H1 (cell line): ENCODE results near the gene KCNIP2. TPM values are rescaled to one million over a fixed set of nuclear protein-coding genes. Genes with fewer than 3 reads are reported as not detected.

Source experiments
- CTCF ChIA-PET: fragments of 300-600 bp; sonication (Branson Sonifier 250); formaldehyde crosslinking; loops from one replicate; lab custom pipeline; 2021; ENCODE audit not compliant: partially characterized antibody; lab: Charles Lee
- POLR2A ChIA-PET: fragments of 300-600 bp; sonication (Branson Sonifier 250); formaldehyde crosslinking; loops from one replicate; lab custom pipeline; 2021; ENCODE audit warnings: inconsistent platforms; ENCODE audit not compliant: partially characterized antibody; lab: Charles Lee
- DNase-seq, 2 experiments: peaks; one replicate each; pipeline versions ENCODE4 v3.0.0 to v3.0.0-alpha.2; 2010 to 2022; ENCODE audit warnings: low spot score in 2 of 2, low read depth in 1 of 2, mixed read lengths in 1 of 2
- FAIRE-seq: peaks from 2 replicates; lab custom pipeline; 2011; peaks lifted over from hg19 to GRCh38; lab: Jason Lieb, UNC
- H2AFZ ChIP-seq: 2 replicates; pipeline ENCODE4 v1.8.1; 2012; ENCODE audit warnings: low read length, inconsistent platforms
- H2AK5ac ChIP-seq: 2 replicates; pipeline ENCODE4 v1.6.1; 2013; ENCODE audit warnings: low read depth, low read length
- H2BK120ac ChIP-seq: replicated peaks from 2 replicates; pipeline ENCODE3; 2013; ENCODE audit warnings: low read depth, low read length, inconsistent platforms
- H2BK12ac ChIP-seq: 2 replicates; pipeline ENCODE4 v1.6.1; 2013; ENCODE audit warnings: low read depth, low read length
- H2BK15ac ChIP-seq: 2 replicates; pipeline ENCODE4 v1.6.1; 2013; ENCODE audit warnings: low read length
- H2BK20ac ChIP-seq: 2 replicates; pipeline ENCODE4 v1.6.1; 2013; ENCODE audit warnings: low read length
- H2BK5ac ChIP-seq: 2 replicates; pipeline ENCODE4 v1.6.1; 2013; ENCODE audit warnings: low read depth, low read length
- H3K14ac ChIP-seq: 2 replicates; pipeline ENCODE4 v1.6.1; 2013; ENCODE audit warnings: inconsistent platforms; ENCODE audit not compliant: insufficient read length
- H3K18ac ChIP-seq: 2 replicates; pipeline ENCODE4 v1.6.1; 2013; ENCODE audit warnings: low read length; ENCODE audit errors: extremely low read depth
- H3K23ac ChIP-seq: 2 replicates; pipeline ENCODE4 v1.6.1; 2013; ENCODE audit warnings: inconsistent platforms; ENCODE audit not compliant: insufficient read length
- H3K23me2 ChIP-seq: 2 replicates; pipeline ENCODE4 v1.6.1; 2013; ENCODE audit warnings: low read depth, low read length
- H3K27ac ChIP-seq: 2 replicates; pipeline ENCODE4 v1.6.1; 2011; ENCODE audit warnings: low read depth, low read length, inconsistent platforms
- H3K27me3 ChIP-seq, 4 experiments: replicated peaks in 1 of 4; 1 replicate in 1 of 4; 2 replicates in 3 of 4; pipeline versions ENCODE4 v1.6.1 to v1.8.1; 2011 to 2013; ENCODE audit warnings: low read length in 3 of 4, mild to moderate bottlenecking in 3 of 4, inconsistent platforms in 2 of 4, mixed read lengths in 2 of 4, moderate library complexity in 1 of 4; ENCODE audit not compliant: control insufficient read depth in 3 of 4, insufficient read depth in 3 of 4; ENCODE audit errors: extremely low read depth in 1 of 4
- H3K36me3 ChIP-seq, 4 experiments: 2 replicates each; pipeline versions ENCODE4 v1.6.1 to v1.8.1; 2011 to 2013; ENCODE audit warnings: mild to moderate bottlenecking in 4 of 4, low read length in 3 of 4, moderate library complexity in 2 of 4, control low read depth in 1 of 4, inconsistent platforms in 1 of 4; ENCODE audit not compliant: insufficient read depth in 4 of 4, control insufficient read depth in 2 of 4
- H3K4ac ChIP-seq: replicated peaks from 2 replicates; pipeline ENCODE3; 2013; ENCODE audit warnings: low read length, low read depth, mixed read lengths, inconsistent platforms; ENCODE audit not compliant: insufficient read length
- H3K4me1 ChIP-seq, 4 experiments: replicated peaks in 1 of 4; 1 replicate in 1 of 4; 2 replicates in 3 of 4; pipeline versions ENCODE4 v1.6.1 to v1.8.1; 2011 to 2013; ENCODE audit warnings: low read length in 3 of 4, inconsistent platforms in 2 of 4, mixed read lengths in 1 of 4; ENCODE audit not compliant: insufficient read depth in 4 of 4, control insufficient read depth in 3 of 4
- H3K4me2 ChIP-seq, 2 experiments: 2 replicates each; pipeline versions ENCODE4 v1.6.1 to v1.8.1; 2011 to 2013; ENCODE audit warnings: low read depth in 2 of 2, low read length in 2 of 2, control low read depth in 1 of 2, inconsistent platforms in 1 of 2, mild to moderate bottlenecking in 1 of 2; ENCODE audit not compliant: insufficient read depth in 1 of 2
- H3K4me3 ChIP-seq, 4 experiments: fragments of 200-600, 300-600 bp in 1 of 4; sonication (generic), shearing (Covaris generic), sonication (Bioruptor Twin) in 1 of 4; 2 replicates each; pipeline versions ENCODE4 v1.5.1 to v1.8.1; 2011 to 2016; ENCODE audit warnings: low read length in 4 of 4, low read depth in 3 of 4, control low read depth in 2 of 4, inconsistent platforms in 2 of 4, mild to moderate bottlenecking in 2 of 4, mixed read lengths in 1 of 4, moderate library complexity in 1 of 4; ENCODE audit not compliant: insufficient read depth in 2 of 4; ENCODE audit errors: extremely low read depth in 1 of 4
- H3K56ac ChIP-seq: replicated peaks from 2 replicates; pipeline ENCODE3; 2013; ENCODE audit warnings: low read depth, mild to moderate bottlenecking, mixed read lengths, low read length, inconsistent platforms; ENCODE audit not compliant: insufficient read length
- H3K79me1 ChIP-seq: 2 replicates; pipeline ENCODE4 v1.6.1; 2013; ENCODE audit warnings: low read depth, low read length, control low read depth
- H3K79me2 ChIP-seq, 2 experiments: 2 replicates each; pipeline versions ENCODE4 v1.6.1 to v1.8.1; 2012 to 2013; ENCODE audit warnings: low read length in 2 of 2, mild to moderate bottlenecking in 2 of 2, inconsistent platforms in 1 of 2; ENCODE audit not compliant: insufficient read depth in 2 of 2, control insufficient read depth in 1 of 2
- H3K9ac ChIP-seq, 4 experiments: replicated peaks in 1 of 4; 1 replicate in 1 of 4; 2 replicates in 3 of 4; pipeline versions ENCODE4 v1.6.1 to v1.8.1; 2011 to 2013; ENCODE audit warnings: low read depth in 3 of 4, low read length in 3 of 4, control low read depth in 2 of 4, mild to moderate bottlenecking in 2 of 4, moderate library complexity in 2 of 4, inconsistent platforms in 1 of 4; ENCODE audit errors: extremely low read depth in 1 of 4
- H3K9me3 ChIP-seq, 2 experiments: 2 replicates each; pipeline versions ENCODE4 v1.6.1 to v1.8.1; 2012 to 2013; ENCODE audit warnings: mild to moderate bottlenecking in 2 of 2, moderate library complexity in 2 of 2, control low read depth in 1 of 2, inconsistent platforms in 1 of 2, low read depth in 1 of 2, low read length in 1 of 2, mixed read lengths in 1 of 2; ENCODE audit not compliant: insufficient read depth in 2 of 2
- H4K20me1 ChIP-seq, 2 experiments: replicated peaks in 1 of 2; 2 replicates each; pipeline versions ENCODE3 to v1.8.1; 2011 to 2013; ENCODE audit warnings: inconsistent platforms in 2 of 2, low read length in 2 of 2, mild to moderate bottlenecking in 1 of 2; ENCODE audit not compliant: insufficient read depth in 2 of 2, control insufficient read depth in 1 of 2
- H4K5ac ChIP-seq: 2 replicates; pipeline ENCODE4 v1.6.1; 2013; ENCODE audit warnings: low read length, low read depth, mixed read lengths, inconsistent platforms; ENCODE audit not compliant: insufficient read length
- H4K8ac ChIP-seq: 2 replicates; pipeline ENCODE4 v1.8.0; 2013; ENCODE audit warnings: mild to moderate bottlenecking, moderate library complexity, low read length, inconsistent platforms; ENCODE audit not compliant: insufficient read depth; ENCODE audit errors: extremely low read depth
- H4K91ac ChIP-seq: replicated peaks from 2 replicates; pipeline ENCODE3; 2013; ENCODE audit warnings: low read length, mixed read lengths, inconsistent platforms; ENCODE audit not compliant: insufficient read length
- BCL11A ChIP-seq, 2 experiments: IDR thresholded peaks; one replicate each; pipeline ENCODE4 v1.6.1; 2011; ENCODE audit warnings: low read depth in 2 of 2, low read length in 2 of 2, mild to moderate bottlenecking in 2 of 2
- CHD2 ChIP-seq: IDR thresholded peaks from 2 replicates; pipeline ENCODE4 v1.6.1; 2012; ENCODE audit warnings: low read length, improper control_type of control experiment
- GABPA ChIP-seq: IDR thresholded peaks from 2 replicates; pipeline ENCODE4 v1.6.1; 2011; ENCODE audit warnings: mild to moderate bottlenecking, low read length, moderate library complexity, borderline replicate concordance; ENCODE audit not compliant: insufficient read depth
- NANOG ChIP-seq: IDR thresholded peaks from 2 replicates; pipeline ENCODE4 v1.6.1; 2011; ENCODE audit warnings: low read length, low read depth, mild to moderate bottlenecking, inconsistent platforms; ENCODE audit not compliant: insufficient read depth, poor library complexity, severe bottlenecking
- PHF8 ChIP-seq: fragments of 200-600 bp; sonication (generic); conservative IDR thresholded peaks from 2 replicates; pipeline ENCODE4 v1.7.1; 2012; ENCODE audit warnings: low read depth, mild to moderate bottlenecking, inconsistent platforms, low read length, moderate library complexity
- TAF7 ChIP-seq: optimal IDR thresholded peaks from 2 replicates; pipeline ENCODE3; 2011; ENCODE audit warnings: low read depth, mild to moderate bottlenecking, inconsistent platforms, low read length, moderate library complexity, borderline replicate concordance
- TCF12 ChIP-seq: IDR thresholded peaks from 2 replicates; pipeline ENCODE4 v1.6.1; 2011; ENCODE audit warnings: low read depth, mild to moderate bottlenecking, low read length
- WGBS, 2 experiments: shearing (Covaris generic) in 1 of 2; methylation state at CpG; one replicate each; pipeline versions ENCODE4 v1.1.6 to v1.1.7; 2013 to 2015; ENCODE audit warnings: low lambda C conversion rate in 2 of 2, mixed read lengths in 2 of 2, inconsistent platforms in 1 of 2, low coverage in 1 of 2, missing lambda C conversion rate in 1 of 2; ENCODE audit not compliant: insufficient replicate concordance in 2 of 2, insufficient coverage in 1 of 2, insufficient read length in 1 of 2; ENCODE audit errors: extremely low coverage in 1 of 2, missing lambda C conversion rate in 1 of 2; 5-methylcytosine and 5-hydroxymethylcytosine counted together
- polyA plus RNA-seq, 7 experiments: library from polyadenylated mRNA; depleted of rRNA in 3 of 7; stranded (reverse) in 5 of 7; unstranded in 2 of 7; fragments of >200 nt in 5 of 7; fragments of 200-250 nt in 2 of 7; gene quantifications; 1 replicate in 5 of 7; 2 replicates in 1 of 7; 4 replicates in 1 of 7; pipeline versions ENCODE4 v1.2.1 to v1.2.3, GENCODE V29; 2011 to 2013; ENCODE audit warnings: missing spikeins in 2 of 7, mixed read lengths in 2 of 7
- total RNA-seq: library from RNA; stranded (reverse); fragmentation: NEBNext Ultra II Directional; extraction: Animal tissue kit (Norgen Biotek cat#: 25700); gene quantifications from 2 replicates; pipeline ENCODE4 v1.2.1, GENCODE V29; 2021

The KCNIP2 gene
- total and polyA plus RNA-seq, 2 of the 8 experiments (the other 6 are each of a cell fraction or from before 2014, with no cell fraction given), result 2.7 to 6.0 TPM

GRCh38 chr10:101851411-101852116 lies 8.0 kb upstream of the KCNIP2 start:
- TF ChIP-seq TCF12 (no peak), PHF8 (no peak), NANOG (no peak), BCL11A (IDR thresholded peaks at IDR 0.05; ENCODE audit: low read depth in 2 of 2, low read length in 2 of 2) (no peak), CHD2 (no peak), GABPA (no peak), TAF7 (no peak)
- H3K79me2 ChIP-seq, result no peaks in the 10 kb centered on the region
- H2AK5ac ChIP-seq, result no peak overlapping the region
- H4K5ac ChIP-seq, result no peak overlapping the region
- WGBS, 2 experiments, result 92% methylated on average over 4 of the region's 4 CpGs; no CpG with 5 or more reads in 1 of the 2 experiments
- H3K36me3 ChIP-seq, result no peaks in the 10 kb centered on the region
- H3K9ac ChIP-seq, result no peak overlapping the region
- H2BK12ac ChIP-seq, result no peak overlapping the region
- ChIA-PET CTCF (interaction anchor here (1.0 to 8.3 kb wide), 4 partner anchors 9 to 158 kb away, joined by 3 to 70 read pairs (median 18); partner anchors contain the start of gene KCNIP2), POLR2A (no interaction called here)
- FAIRE-seq (no peak), DNase-seq (no peak)
- no peak overlapping the region for H2BK20ac ChIP-seq
- H3K27ac ChIP-seq, result no peak overlapping the region
- H3K4me2 ChIP-seq, result no peak overlapping the region
- H3K23ac ChIP-seq, result no peak overlapping the region
- no peak overlapping the region for H4K8ac ChIP-seq
- no peak overlapping the region for H4K91ac ChIP-seq
- H2BK5ac ChIP-seq, result no peak overlapping the region; the same call in 1 of the 2 replicates
- H3K18ac ChIP-seq, result no peak overlapping the region
- no peaks in the 10 kb centered on the region for H3K23me2 ChIP-seq
- H3K4ac ChIP-seq, result no peak overlapping the region
- no peak overlapping the region for H2BK120ac ChIP-seq
- peaks cover 0 to 2% of the 10 kb centered on the region in 2 experiments for H4K20me1 ChIP-seq
- no peak overlapping the region for H2BK15ac ChIP-seq
- no peaks in the 10 kb centered on the region; a peak in 1 of 7 replicates for H3K27me3 ChIP-seq
- H3K4me1 ChIP-seq, result peaks cover 0 to 9% (median 0%) of the 10 kb centered on the region in 4 experiments; a peak in 1 of 7 replicates
- H3K79me1 ChIP-seq, result no peaks in the 10 kb centered on the region; the same call in 1 of the 2 replicates
- no peaks in the 10 kb centered on the region for H3K9me3 ChIP-seq
- no peak overlapping the region for H3K14ac ChIP-seq
- H3K4me3 ChIP-seq, result no peak overlapping the region
- no peak overlapping the region for H2AFZ ChIP-seq
- no peak overlapping the region for H3K56ac ChIP-seq
